DLD1 (cell line): ENCODE measurements around the gene NID2.

Experiments used
- in situ Hi-C: cut with HindIII; loops from 2 replicates; pipeline ENCODE4 v1.10.0; 2017; ENCODE audit warnings: low sequenced_read_pairs

NID2 gene

DNA sequence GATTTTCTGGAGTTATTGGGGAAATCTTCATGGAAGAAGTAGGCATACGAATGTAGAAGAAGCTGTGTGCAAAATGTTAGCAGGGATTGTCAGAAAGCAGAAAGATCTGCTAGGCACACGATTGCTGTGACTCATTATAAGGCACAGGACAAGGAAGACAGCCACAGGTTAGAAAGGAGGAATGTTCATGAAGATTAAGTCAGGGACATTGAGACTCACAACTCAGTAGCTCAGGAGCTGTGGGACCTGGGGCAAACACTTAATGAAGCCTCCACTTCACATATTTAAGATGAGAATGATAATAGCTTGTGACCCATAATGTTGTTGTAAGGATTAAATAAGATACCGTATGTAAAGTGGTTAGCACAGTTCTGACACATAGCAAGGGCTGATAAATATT lies 106.1 kb downstream of the NID2 start:
- in situ Hi-C loops = no loop called here

DNA sequence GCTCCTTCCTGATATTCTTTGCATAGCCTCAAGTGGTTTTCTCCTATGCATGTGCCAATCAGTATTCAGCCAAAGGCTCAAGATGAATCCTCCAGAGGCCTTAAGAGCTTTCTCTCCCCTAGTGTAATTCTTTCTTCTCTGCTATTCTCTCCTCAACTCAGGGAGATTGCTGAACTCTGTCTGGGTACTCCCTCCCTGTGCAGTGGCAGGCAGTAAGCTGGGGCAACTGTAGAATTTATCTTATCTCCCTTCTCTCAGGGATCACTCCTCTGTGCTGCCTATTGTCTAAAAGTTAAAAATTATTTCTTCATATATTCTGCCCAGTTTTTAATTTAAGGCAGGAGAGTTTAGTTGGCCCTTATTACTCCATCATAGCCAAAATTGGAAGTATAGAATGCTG lies 108.0 kb downstream of the NID2 start:
- in situ Hi-C loops = no loop called here

DNA sequence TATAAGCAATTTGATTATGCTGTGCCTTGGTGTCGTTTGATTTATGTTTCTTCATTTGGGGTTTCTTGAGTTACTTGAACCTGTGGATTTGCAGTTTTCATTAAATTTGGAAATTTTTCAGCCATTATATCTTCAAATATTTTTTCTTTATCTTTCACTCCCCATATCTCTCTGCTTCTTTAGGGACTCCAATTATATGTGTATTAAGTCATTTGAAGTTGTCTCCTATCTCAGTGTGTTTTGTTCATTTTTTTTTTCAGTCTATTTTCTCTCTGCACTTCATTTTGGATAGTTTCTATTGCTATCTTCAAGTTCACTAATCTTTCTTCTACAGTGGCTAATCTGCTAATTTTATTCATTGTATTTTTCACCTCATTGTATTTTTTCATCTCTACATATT lies 108.9 kb downstream of the NID2 start:
- in situ Hi-C loops = no loop called here

DNA sequence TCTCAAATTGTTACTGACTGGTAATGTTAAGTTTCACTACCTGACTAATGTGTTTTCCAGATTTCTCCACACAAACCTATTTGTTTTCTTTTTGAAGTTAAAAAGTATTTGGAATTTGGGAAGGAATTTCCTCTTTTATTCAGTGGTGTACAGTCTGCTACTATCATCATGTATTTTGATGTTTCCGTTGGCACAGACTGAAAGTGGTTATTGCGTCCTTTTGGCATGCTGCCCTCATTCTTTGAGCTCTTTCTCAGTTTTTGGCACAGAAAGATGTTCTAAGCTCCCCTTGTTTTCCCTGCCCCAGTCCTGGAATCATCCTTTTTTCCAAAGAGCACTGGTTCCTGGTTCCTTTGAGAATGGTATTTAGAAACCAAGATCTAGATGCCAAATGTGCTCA lies 110.9 kb downstream of the NID2 start:
- in situ Hi-C loops = no loop called here
